CD4-positive, alpha-beta T cell treated with Interleukin-17A for 1 hour (primary cell): ENCODE results near the gene MED16.
"Not testable (repeated sequence)": the region's sequence is repeated elsewhere in the genome, so short reads cannot be mapped to it uniquely, and the experiment has no call there.

Experiments
- DNase-seq: peaks from one replicate; pipeline ENCODE4 v3.0.0-alpha.2; 2020

Gene MED16

GRCh38 chr19:871446-872265, 21.3 kb downstream of the MED16 start:
- no peak for DNase-seq

- DNase-seq: no peak
Measured at GRCh38 chr19:870963-871401, 22.0 kb downstream of the MED16 start.

DNA sequence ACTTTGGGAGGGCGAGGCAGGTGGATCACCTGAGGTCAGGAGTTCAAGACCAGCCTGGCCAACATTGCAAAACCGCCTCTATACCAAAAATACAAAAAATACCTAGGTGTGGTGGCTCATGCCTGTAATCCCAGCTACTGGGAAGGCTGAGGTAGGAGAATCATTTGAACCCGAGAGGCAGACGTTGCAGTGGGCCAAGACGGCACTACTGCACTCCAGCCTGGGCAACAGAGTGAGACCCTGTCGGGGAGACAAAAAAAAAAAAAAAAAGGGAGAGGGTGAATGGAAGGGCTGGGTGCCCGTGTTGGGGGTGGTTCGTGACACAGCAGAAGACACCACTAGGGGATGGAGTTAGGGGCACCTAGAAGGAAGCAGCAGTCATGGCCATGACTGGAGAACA, 22.7 kb downstream of the MED16 start:
- no peak for DNase-seq

DNA sequence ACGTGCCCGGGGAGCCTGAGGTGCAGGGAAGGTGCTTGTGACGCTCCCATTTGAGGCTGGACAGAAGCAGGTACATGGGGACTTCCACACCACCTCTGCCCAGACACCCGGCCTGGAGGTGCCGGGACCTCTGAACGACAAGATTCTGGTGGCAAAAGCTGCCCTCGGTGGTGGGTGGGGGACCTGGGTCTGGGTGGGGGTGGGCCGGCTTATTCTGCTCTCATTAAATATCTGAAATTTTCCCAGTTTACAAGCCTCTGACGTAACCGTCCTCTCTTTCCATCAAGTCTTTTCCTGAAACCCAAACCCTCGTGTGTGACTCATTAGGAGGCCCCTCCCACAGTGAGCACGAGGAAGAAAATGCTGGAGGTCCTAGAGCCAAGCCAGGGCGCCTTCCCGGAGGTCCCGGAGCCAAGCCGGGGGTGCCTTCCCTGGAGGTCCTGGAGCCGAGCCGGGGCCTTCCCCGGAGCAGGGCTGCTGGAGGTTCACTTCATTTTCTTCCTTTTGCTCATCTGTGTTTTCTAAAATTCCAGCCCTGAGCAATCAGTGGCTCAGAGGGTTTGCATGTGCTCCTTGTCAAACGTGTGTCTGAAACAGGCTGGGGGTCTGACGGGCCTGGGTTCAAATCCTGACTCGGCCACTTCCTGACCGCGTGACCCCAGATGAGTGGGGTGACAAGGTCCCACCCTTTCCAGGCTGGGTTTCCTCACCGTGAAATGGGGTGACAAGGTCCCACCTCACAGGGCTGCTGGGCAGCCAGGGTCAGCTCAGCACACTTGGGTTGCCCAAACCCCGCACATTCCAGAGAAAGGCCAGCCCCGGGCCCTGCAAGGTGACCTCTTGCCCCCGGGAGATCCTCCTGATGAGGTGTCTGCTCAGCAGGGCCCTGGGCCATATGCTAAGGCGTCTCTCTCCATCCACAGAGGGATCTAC, 23.5 kb downstream of the MED16 start:
- no peak for DNase-seq

- DNase-seq: no peak
Measured at GRCh38 chr19:868458-869244, 24.3 kb downstream of the MED16 start.

DNA sequence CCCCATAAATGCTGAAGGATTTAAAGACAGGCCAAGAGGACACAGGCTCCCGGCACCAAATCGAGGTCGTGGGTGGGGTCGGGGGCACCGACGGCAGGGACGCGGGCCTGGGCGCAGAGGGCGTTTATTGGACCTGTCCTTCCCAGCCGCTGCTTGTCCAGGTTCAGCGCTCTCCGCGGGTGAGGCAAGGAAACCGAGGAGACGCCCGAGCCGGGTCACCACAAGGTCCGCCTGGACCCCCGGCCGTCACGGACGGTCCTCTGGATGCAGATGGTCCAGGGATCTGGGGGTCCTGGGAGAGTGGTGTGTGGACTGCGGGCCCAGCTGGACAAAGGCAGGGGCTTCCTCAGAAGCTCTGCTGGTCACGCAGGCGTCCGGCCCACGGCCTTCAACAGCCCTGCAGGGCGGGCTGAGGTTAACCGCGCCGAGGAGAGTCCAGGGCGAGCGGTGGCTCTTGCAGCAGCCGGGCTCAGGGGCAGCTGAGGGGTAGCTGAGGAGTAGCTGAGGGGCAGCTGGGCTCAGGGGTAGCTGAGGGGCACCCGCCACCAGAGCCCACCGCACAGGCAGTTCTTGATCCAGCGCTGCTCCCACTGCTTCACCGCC, 25.0 kb downstream of the MED16 start:
- no peak for DNase-seq

DNA sequence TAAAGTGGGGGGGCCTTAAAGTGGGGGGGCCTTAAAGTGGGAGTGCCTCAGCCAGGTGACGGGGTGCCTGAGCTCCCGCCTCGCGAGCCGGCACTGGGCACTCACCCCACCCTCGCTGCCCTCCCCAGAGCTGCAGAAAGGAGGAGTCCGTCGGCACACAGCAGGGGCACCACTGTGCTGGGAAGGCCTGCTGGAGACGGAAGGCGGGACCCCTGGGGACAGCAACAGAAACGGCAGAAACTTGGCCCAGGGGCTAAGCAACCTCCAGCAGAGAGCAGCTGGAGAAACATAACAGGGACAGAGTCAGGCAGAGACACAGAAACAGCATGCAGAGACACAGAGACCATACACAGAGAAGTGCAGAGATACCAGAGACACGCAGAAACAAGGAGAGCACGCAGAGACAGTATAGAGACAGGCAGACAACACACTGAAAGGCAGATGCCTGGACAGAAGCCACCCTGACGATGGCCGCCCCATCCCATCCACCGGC, 25.6 kb downstream of the MED16 start:
- no peak for DNase-seq

GRCh38 chr19:866769-867300, 26.2 kb downstream of the MED16 start:
- DNase-seq: no peak

GRCh38 chr19:863315-863620, 29.7 kb downstream of the MED16 start:
- DNase-seq: no peak

GRCh38 chr19:862581-863314, 30.2 kb downstream of the MED16 start:
- DNase-seq: peak; percentile 85

DNA sequence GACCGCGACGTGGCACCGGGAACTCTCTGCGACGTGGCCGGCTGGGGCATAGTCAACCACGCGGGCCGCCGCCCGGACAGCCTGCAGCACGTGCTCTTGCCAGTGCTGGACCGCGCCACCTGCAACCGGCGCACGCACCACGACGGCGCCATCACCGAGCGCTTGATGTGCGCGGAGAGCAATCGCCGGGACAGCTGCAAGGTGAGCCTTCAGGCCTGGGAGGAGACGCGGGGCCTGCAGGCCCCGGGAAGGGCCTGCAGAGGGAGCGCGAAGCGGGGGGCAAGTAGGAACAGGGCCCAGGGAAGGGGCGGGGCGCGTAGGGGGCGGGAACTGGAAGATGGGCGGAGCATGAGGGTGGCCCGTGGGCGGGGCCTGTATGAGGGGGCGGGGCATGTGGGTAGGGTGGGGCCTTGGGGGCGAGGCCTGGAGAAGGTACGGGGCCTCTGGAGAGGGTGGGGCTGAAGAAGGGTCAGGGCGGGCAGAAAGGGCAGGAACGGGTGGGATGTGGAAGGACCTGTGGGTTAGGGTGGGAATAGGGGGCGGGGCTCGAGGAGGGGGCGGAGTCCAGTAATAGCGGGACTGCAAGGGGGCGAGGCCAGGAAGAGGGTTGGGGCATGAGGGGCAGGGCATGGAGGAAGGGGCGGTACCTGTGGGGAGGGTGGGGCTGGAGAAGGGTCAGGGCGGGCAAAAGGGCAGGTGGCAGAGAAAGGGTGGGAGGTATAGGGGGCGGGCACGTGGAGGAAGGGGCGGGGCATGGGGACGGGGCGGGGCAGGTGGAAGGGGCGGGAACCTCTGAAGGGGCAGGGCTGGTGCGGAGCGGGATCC, 31.0 kb downstream of the MED16 start:
- peak; percentile 71 for DNase-seq

- no peak for DNase-seq
Measured at GRCh38 chr19:861141-861755, 31.7 kb downstream of the MED16 start.

DNA sequence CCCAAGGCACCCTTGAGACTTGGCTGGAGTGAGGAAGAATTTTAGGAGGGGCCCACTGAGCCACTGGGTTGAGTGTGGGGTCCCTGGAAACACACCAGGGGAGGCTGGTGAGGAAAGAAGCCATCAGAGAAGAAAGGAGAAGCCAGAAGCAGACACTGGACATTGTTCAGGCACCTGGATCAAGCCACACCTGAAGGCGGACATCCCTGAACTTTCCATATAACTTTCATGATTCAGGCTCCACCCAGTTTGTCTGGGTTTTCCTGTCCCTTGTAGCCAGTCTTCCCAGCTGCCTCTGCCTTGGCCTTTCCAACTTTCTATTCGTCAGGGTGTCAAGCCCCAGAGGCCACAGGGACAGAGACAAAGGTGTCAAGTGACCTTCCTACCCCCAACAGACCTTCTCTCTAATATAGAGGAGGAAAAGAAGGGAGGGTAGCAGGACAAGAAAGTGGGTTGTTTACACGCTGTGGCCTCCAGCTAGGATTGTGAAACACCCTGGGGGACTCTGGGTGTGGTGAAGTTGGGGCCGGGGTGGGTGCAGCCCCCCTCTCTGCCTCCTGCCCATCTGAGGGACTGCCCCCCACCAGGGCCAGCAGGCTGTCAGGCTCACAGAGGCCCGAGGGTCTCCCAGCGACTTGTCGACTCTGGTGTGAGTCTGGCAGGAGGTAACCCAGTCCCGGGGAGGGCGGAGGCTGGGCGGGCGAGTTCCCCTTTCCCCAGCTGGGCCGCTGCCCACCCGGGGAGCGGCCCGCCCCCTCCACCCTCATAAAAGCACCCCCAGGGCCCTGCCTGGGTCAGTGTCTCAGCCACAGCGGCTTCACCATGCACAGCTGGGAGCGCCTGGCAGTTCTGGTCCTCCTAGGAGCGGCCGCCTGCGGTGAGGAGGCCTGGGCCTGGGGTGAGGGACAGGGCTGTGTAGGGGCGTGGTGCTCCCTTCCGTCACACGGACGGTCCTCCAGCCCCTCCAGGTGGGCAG, 33.8 kb downstream of the MED16 start, which contains the start of gene CFD:
CFD (plus strand) TSS at position 797 of the 976 bp plus-strand sequence; CDS start at position 823, 26 bp downstream.
- no peak for DNase-seq

DNA sequence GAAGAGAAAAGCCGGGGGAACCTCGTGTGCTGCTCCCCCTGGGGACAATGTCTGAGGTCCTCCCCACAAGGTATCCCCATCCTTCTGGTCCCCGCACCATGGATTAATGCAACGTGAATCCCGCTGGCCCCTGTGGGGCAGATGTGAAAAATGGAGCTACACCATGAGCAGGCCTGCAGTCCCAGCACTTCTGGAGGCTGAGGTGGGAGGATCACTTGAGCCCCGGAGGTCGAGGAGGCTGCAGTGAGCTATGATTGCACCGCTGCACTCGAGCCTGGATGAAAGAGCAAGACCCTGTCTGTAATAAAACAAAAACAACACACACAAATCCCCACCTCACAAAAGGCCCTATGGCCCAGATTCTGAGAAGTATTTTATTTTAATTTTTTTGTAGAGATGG, 34.7 kb downstream of the MED16 start:
- DNase-seq: no peak

DNA sequence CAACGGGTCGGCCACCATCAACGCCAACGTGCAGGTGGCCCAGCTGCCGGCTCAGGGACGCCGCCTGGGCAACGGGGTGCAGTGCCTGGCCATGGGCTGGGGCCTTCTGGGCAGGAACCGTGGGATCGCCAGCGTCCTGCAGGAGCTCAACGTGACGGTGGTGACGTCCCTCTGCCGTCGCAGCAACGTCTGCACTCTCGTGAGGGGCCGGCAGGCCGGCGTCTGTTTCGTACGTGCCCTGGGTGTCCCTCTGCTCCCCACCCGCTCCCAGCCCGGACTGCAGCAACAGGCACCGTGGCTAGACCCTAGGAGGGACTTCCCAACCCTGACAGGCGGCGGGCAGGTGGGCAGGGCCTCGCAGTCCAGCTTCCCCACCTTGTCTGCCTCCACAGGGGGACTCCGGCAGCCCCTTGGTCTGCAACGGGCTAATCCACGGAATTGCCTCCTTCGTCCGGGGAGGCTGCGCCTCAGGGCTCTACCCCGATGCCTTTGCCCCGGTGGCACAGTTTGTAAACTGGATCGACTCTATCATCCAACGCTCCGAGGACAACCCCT, 37.3 kb downstream of the MED16 start:
- no peak for DNase-seq

- no peak for DNase-seq
Measured at GRCh38 chr19:855142-855541, 37.8 kb downstream of the MED16 start.

GRCh38 chr19:854549-854948, 38.4 kb downstream of the MED16 start:
- DNase-seq: no peak

- DNase-seq: not testable (repeated sequence)
Measured at GRCh38 chr19:853614-854220, 39.3 kb downstream of the MED16 start.
